ENCODE results near the gene SPRED3. TPM values are rescaled to one million over a fixed set of nuclear protein-coding genes. Genes with fewer than 3 reads are reported as not detected.

SPRED3 gene
- total and polyA plus RNA-seq, 2 of the 8 experiments (the other 6 are each of a cell fraction or from before 2014, with no cell fraction given), result 8.1 to 10.3 TPM

GRCh38 chr19:38386300-38386970, 2.1 kb upstream of the SPRED3 start (continued):
- no peak for TF ChIP-seq CHD7 (IDR thresholded peaks at IDR 0.05; ENCODE audit: insufficient replicate concordance, low read length)
- TF ChIP-seq ATF3 (IDR thresholded peaks at IDR 0.05; ENCODE audit: insufficient read depth, low read depth, low read length), result no peak
- no peak for TF ChIP-seq CEBPB (IDR thresholded peaks at IDR 0.05; ENCODE audit: low read depth, low read length)
- no peak for TF ChIP-seq ASH2L (IDR thresholded peaks at IDR 0.05; ENCODE audit: low read length)
- TF ChIP-seq JUND (IDR thresholded peaks at IDR 0.05; ENCODE audit: low read length), result no peak
- TF ChIP-seq SP2 (IDR thresholded peaks at IDR 0.05; ENCODE audit: low read length), result no peak
- no peak for TF ChIP-seq CBX8 (IDR thresholded peaks at IDR 0.05; ENCODE audit: borderline replicate concordance, low read depth, low read length)
- TF ChIP-seq HDAC2 (IDR thresholded peaks at IDR 0.05; ENCODE audit: borderline replicate concordance in 1 of 2, low read depth in 2 of 2, low read length in 2 of 2), result no peak
- TF ChIP-seq CREB1 (IDR thresholded peaks at IDR 0.05), result no peak
- TF ChIP-seq BCL11A (IDR thresholded peaks at IDR 0.05; ENCODE audit: low read depth in 2 of 2, low read length in 2 of 2), result no peak
- no peak for TF ChIP-seq POLR2A (IDR thresholded peaks at IDR 0.05; ENCODE audit: control extremely low read depth in 1 of 2, low read depth in 2 of 2, low read length in 2 of 2)
